Measurements from ENCODE around the gene SLC35E2B.
"Not testable (repeated sequence)": the region's sequence is repeated elsewhere in the genome, so short reads cannot be mapped to it uniquely, and the experiment has no call there.

Gene SLC35E2B

GRCh38 chr1:1702506-1702905 lies 9.9 kb upstream of the SLC35E2B start:
- DNase-seq = not testable (repeated sequence)

GRCh38 chr1:1700557-1700956 lies 8.0 kb upstream of the SLC35E2B start:
- not testable (repeated sequence) for DNase-seq

GRCh38 chr1:1700067-1700466 lies 7.5 kb upstream of the SLC35E2B start:
- DNase-seq = not testable (repeated sequence)

GRCh38 chr1:1699061-1699460 lies 6.5 kb upstream of the SLC35E2B start:
- DNase-seq = not testable (repeated sequence)

- DNase-seq = not testable (repeated sequence)
These were observed 5.0 kb upstream of the SLC35E2B start for GRCh38 chr1:1697358-1698183.

GRCh38 chr1:1696431-1697357 lies 4.1 kb upstream of the SLC35E2B start:
- peak; percentile 1 for DNase-seq

- DNase-seq = peak; percentile 82
These were observed 276 bp downstream of the SLC35E2B start for GRCh38 chr1:1692324-1692713.

- not testable (repeated sequence) for DNase-seq
These were observed 1.2 kb downstream of the SLC35E2B start for GRCh38 chr1:1691443-1691842.

- not testable (repeated sequence) for DNase-seq
These were observed 3.1 kb downstream of the SLC35E2B start for GRCh38 chr1:1689526-1689925.

- no peak for DNase-seq
These were observed 4.7 kb downstream of the SLC35E2B start for GRCh38 chr1:1687846-1688245.

- no peak for DNase-seq
These were observed 8.4 kb downstream of the SLC35E2B start for GRCh38 chr1:1684031-1684681.

- DNase-seq = no peak
These were observed 9.3 kb downstream of the SLC35E2B start for GRCh38 chr1:1683104-1683905.

GRCh38 chr1:1680912-1681273 lies 11.7 kb downstream of the SLC35E2B start:
- no peak for DNase-seq

GRCh38 chr1:1680031-1680911 lies 12.3 kb downstream of the SLC35E2B start:
- no peak for DNase-seq

GRCh38 chr1:1678581-1679380 lies 13.8 kb downstream of the SLC35E2B start:
- no peak for DNase-seq

- peak; percentile 38 for DNase-seq
These were observed 14.6 kb downstream of the SLC35E2B start for GRCh38 chr1:1677718-1678580.

- not testable (repeated sequence) for DNase-seq
These were observed 16.5 kb downstream of the SLC35E2B start for GRCh38 chr1:1676087-1676486.

GRCh38 chr1:1675218-1675617 lies 17.4 kb downstream of the SLC35E2B start:
- DNase-seq = not testable (repeated sequence)

GRCh38 chr1:1674806-1675205 lies 17.8 kb downstream of the SLC35E2B start:
- DNase-seq = not testable (repeated sequence)
